Naive thymus-derived CD4-positive, alpha-beta T cell (primary cell): ENCODE data around the gene AP2A2. TPM values are rescaled to one million over a fixed set of nuclear protein-coding genes. Genes with fewer than 3 reads are reported as not detected.

Source experiments
- ATAC-seq: fragments of 150-1000 bp; cut with Tn5 transposase; 2 replicates; pipeline ENCODE4 v1.10.0; 2021; ENCODE audit warnings: mild to moderate bottlenecking, moderate library complexity
- CTCF ChIA-PET: fragments of 350-600 bp; sonication (Branson Sonifier 250); formaldehyde crosslinking; loops from one replicate; lab custom pipeline; 2021; ENCODE audit warnings: antibody characterized with exemption; lab: Charles Lee
- POLR2A ChIA-PET: fragments of 350-600 bp; sonication (Branson Sonifier 250); formaldehyde crosslinking; loops from one replicate; lab custom pipeline; 2021; ENCODE audit warnings: antibody characterized with exemption, inconsistent platforms; lab: Charles Lee
- DNase-seq, 9 donors: peaks; one replicate each; pipeline versions ENCODE4 v3.0.0 to v3.0.0-alpha.2; 2020 to 2022; ENCODE audit warnings: mixed read lengths in 1 of 9
- H3K27ac ChIP-seq: one replicate; pipeline ENCODE4 v1.7.0; 2013; ENCODE audit warnings: mild to moderate bottlenecking, low read depth, low read length, moderate library complexity
- H3K27me3 ChIP-seq, 2 donors: one replicate each; pipeline ENCODE4 v1.7.0; 2013; ENCODE audit warnings: low read length in 2 of 2, mild to moderate bottlenecking in 2 of 2, moderate library complexity in 2 of 2; ENCODE audit not compliant: control insufficient read depth in 2 of 2, insufficient read depth in 2 of 2
- H3K36me3 ChIP-seq, 3 experiments: 1 replicate in 2 of 3; 2 replicates in 1 of 3; pipeline ENCODE4 v1.7.0; 2013; ENCODE audit warnings: low read length in 3 of 3, mild to moderate bottlenecking in 3 of 3, moderate library complexity in 1 of 3; ENCODE audit not compliant: insufficient read depth in 3 of 3, control insufficient read depth in 2 of 3
- H3K4me1 ChIP-seq, 2 donors: one replicate each; pipeline ENCODE4 v1.7.0; 2013; ENCODE audit warnings: low read length in 2 of 2, mild to moderate bottlenecking in 2 of 2, moderate library complexity in 1 of 2; ENCODE audit not compliant: control insufficient read depth in 2 of 2, insufficient read depth in 2 of 2
- H3K4me3 ChIP-seq: 2 replicates; pipeline ENCODE4 v1.7.0; 2013; ENCODE audit warnings: mild to moderate bottlenecking, low read length
- H3K9me3 ChIP-seq, 3 experiments: 1 replicate in 2 of 3; 2 replicates in 1 of 3; pipeline ENCODE4 v1.7.0; 2013; ENCODE audit warnings: low read length in 3 of 3; ENCODE audit not compliant: control insufficient read depth in 2 of 3
- H3K27ac Mint-ChIP-seq, 9 donors: one replicate each; pipeline ENCODE4 v1.8.0; 2020 to 2022; ENCODE audit warnings: mixed read lengths in 9 of 9, mild to moderate bottlenecking in 8 of 9, moderate library complexity in 5 of 9, inconsistent platforms in 2 of 9
- H3K27me3 Mint-ChIP-seq, 5 donors: one replicate each; pipeline ENCODE4 v1.8.0; 2021 to 2022; ENCODE audit warnings: mixed read lengths in 5 of 5, mild to moderate bottlenecking in 1 of 5
- H3K36me3 Mint-ChIP-seq, 5 donors: one replicate each; pipeline ENCODE4 v1.8.0; 2020 to 2022; ENCODE audit warnings: mixed read lengths in 5 of 5, mild to moderate bottlenecking in 3 of 5, inconsistent platforms in 1 of 5
- H3K4me1 Mint-ChIP-seq, 7 donors: one replicate each; pipeline ENCODE4 v1.8.0; 2020 to 2022; ENCODE audit warnings: mixed read lengths in 7 of 7, mild to moderate bottlenecking in 3 of 7, inconsistent platforms in 1 of 7
- H3K4me3 Mint-ChIP-seq, 10 donors: one replicate each; pipeline ENCODE4 v1.8.0; 2020 to 2022; ENCODE audit warnings: mild to moderate bottlenecking in 10 of 10, mixed read lengths in 10 of 10, moderate library complexity in 6 of 10, inconsistent platforms in 2 of 10
- H3K9me3 Mint-ChIP-seq, 11 donors: one replicate each; pipeline ENCODE4 v1.8.0; 2020 to 2022; ENCODE audit warnings: mixed read lengths in 11 of 11, mild to moderate bottlenecking in 4 of 11, inconsistent platforms in 1 of 11, moderate library complexity in 1 of 11
- intact Hi-C, 2 donors: fragments of 100-400 bp; cut with micrococcal nuclease; formaldehyde crosslinking; loops; one replicate each; pipeline ENCODE4 v1.15.1; 2023
- polyA plus RNA-seq, 2 donors: library from polyadenylated mRNA; unstranded; fragments of 300-500 nt; fragmentation: Illumina TruSeq; gene quantifications; one replicate each; pipeline ENCODE4 v1.2.3, GENCODE V29; 2021
- total RNA-seq, 6 experiments: library from RNA in 5 of 6; stranded (reverse) in 5 of 6; gene quantifications; 1 replicate in 5 of 6; 2 replicates in 1 of 6; pipeline ENCODE4 v1.2.3 and lab custom pipeline; 2021 to 2026

The AP2A2 gene
- total and polyA plus RNA-seq, 7 experiments from 2014 or later = 8.7 to 93.3 (median 79.3) TPM

DNA sequence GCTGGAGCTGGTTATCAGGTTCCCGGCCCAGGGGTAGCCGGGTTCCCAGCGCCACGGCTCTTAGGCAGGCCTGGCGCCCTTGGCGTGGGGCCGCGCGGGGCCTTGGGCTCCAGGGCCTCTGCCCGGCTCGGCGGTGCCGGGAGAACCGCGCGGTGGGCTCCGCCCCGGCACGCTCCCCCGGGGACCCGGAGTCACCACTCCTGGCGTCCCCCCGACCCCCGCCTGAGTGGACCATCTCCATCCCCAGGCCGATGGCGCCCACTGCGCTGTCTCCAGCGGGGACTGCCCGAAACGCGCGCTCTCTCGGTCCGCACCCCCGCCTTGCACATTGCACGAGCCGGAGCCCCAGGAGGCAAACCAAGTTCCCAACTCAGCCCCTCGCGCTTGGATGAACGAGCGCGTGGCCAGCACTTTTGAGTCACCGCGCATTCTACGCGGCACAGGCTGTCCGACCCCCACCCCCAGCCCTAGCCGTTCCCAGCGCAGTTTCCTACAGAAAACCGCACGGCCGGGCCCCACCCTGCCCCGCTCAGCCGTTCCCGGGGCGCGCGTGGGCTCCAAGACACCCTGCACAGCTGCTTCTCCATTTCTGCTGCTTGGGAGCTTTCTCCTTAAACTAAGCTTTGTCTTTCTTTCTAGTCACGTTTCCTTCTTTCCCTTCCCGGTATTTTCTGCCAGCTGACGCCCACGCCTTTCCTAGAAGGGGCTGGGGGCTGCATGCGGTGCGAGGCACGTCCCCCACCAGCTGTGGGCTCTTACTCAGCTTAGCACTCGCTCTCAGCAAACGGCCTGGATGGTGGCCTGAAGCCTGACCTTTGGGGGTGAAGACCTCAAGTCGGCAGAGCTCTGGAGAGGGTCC, 14.4 kb upstream of the AP2A2 start:
- H3K36me3 Mint-ChIP-seq = peaks cover 0 to 3% (median 0%) of the 10 kb centered on the region in 5 donors
- DNase-seq (peak in 4 of 9 donors; percentile 22 to 30 (median 27)), ATAC-seq (peak; percentile 43)
- Histone ChIP-seq H3K4me3 (peak overlapping the region; percentile 54), H3K36me3 (peaks cover 0 to 11% (median 0%) of the 10 kb centered on the region in 3 experiments), H3K9me3 (no peaks in the 10 kb centered on the region), H3K4me1 (peaks cover 4 to 10% of the 10 kb centered on the region in 2 donors), H3K27ac (peak overlapping the region; percentile 66), H3K27me3 (no peaks in the 10 kb centered on the region)
- peak overlapping the region; percentile 28 to 97 (median 77) for H3K27ac Mint-ChIP-seq
- peak overlapping the region; percentile 82 to 96 (median 89) for H3K4me3 Mint-ChIP-seq
- no peaks in the 10 kb centered on the region for H3K9me3 Mint-ChIP-seq
- ChIA-PET POLR2A (interaction anchor here (0.9 to 1.4 kb wide), 6 partner anchors 8 to 347 kb away, joined by 3 to 6 read pairs (median 4); partner anchors contain the start of gene TSPAN4), CTCF (no interaction called here)
- intact Hi-C loops = loop anchor here (2.0 to 10.0 kb wide), 5 partner anchors 62 to 474 kb away; partner anchors contain the start of genes BRSK2 (in 1 of the 2), PHRF1 (in 1 of the 2) and TALDO1 (in 1 of the 2)
- H3K27me3 Mint-ChIP-seq = no peaks in the 10 kb centered on the region
- peaks cover 15 to 24% (median 19%) of the 10 kb centered on the region in 7 donors for H3K4me1 Mint-ChIP-seq

GRCh38 chr11:911890-912219, 13.8 kb upstream of the AP2A2 start:
- DNase-seq (no peak), ATAC-seq (no peak)
- Mint-ChIP-seq H3K9me3 (no peaks in the 10 kb centered on the region), H3K36me3 (no peaks in the 10 kb centered on the region), H3K4me1 (peaks cover 15 to 24% (median 19%) of the 10 kb centered on the region in 7 donors), H3K27me3 (no peaks in the 10 kb centered on the region), H3K4me3 (peak overlapping the region; percentile 82 to 96 (median 89)), H3K27ac (peak overlapping the region; percentile 28 to 97 (median 77))
- intact Hi-C loops = loop anchor here (2.0 to 10.0 kb wide), 5 partner anchors 63 to 473 kb away; partner anchors contain the start of genes BRSK2 (in 1 of the 2), PHRF1 (in 1 of the 2) and TALDO1 (in 1 of the 2)
- Histone ChIP-seq H3K9me3 (no peaks in the 10 kb centered on the region), H3K27me3 (no peaks in the 10 kb centered on the region), H3K36me3 (peaks cover 0 to 11% (median 0%) of the 10 kb centered on the region in 3 experiments), H3K4me1 (peaks cover 4 to 10% of the 10 kb centered on the region in 2 donors), H3K4me3 (no peak overlapping the region), H3K27ac (no peak overlapping the region)
- ChIA-PET POLR2A (interaction anchor here (0.9 to 1.4 kb wide), 5 partner anchors 10 to 348 kb away, joined by 3 to 6 read pairs (median 5); partner anchors contain the start of gene TSPAN4), CTCF (no interaction called here)

DNA sequence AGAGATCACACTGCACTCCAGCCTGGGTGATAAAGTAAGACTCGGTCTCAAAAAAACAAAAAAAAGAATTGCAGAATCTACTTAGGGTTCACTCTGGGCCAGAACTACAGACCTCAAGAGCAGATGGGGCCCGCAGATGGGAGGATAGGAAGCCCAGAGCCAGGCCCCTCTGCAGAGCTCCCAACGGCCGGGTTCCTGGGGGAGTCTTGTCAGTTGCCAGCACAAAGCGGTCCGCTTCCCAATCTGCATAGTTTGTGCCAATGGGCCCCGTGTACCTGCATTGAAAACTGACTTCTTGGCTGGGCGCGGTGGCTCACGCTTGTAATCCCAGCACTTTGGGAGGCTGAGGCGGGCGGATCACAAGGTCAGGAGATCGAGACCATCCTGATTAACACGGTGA, 13.4 kb upstream of the AP2A2 start:
- ATAC-seq (no peak), DNase-seq (no peak)
- H3K4me1 ChIP-seq = peaks cover 4 to 10% of the 10 kb centered on the region in 2 donors
- H3K27ac Mint-ChIP-seq = peak overlapping the region in 2 of 9 donors; percentile 28 to 52
- no peaks in the 10 kb centered on the region for H3K9me3 Mint-ChIP-seq
- POLR2A ChIA-PET = interaction anchor here (1.1 to 1.4 kb wide), 2 partner anchors 10 to 103 kb away, joined by 3 to 5 read pairs; no protein-coding TSS in a partner anchor
- H3K27ac ChIP-seq = no peak overlapping the region
- H3K4me3 ChIP-seq = no peak overlapping the region
- peak overlapping the region in 7 of 10 donors; percentile 38 to 91 (median 87) for H3K4me3 Mint-ChIP-seq
- peaks cover 0 to 11% (median 0%) of the 10 kb centered on the region in 3 experiments for H3K36me3 ChIP-seq
- peaks cover 15 to 24% (median 19%) of the 10 kb centered on the region in 7 donors for H3K4me1 Mint-ChIP-seq
- H3K27me3 ChIP-seq = no peaks in the 10 kb centered on the region
- no peaks in the 10 kb centered on the region for H3K36me3 Mint-ChIP-seq
- H3K9me3 ChIP-seq = no peaks in the 10 kb centered on the region
- CTCF ChIA-PET = no interaction called here
- no peaks in the 10 kb centered on the region for H3K27me3 Mint-ChIP-seq
- intact Hi-C loops = loop anchor here (5.0 to 10.0 kb wide), 3 partner anchors 65 to 473 kb away; partner anchors contain the start of genes BRSK2 (in 1 of the 2) and TALDO1 (in 1 of the 2)

GRCh38 chr11:913043-913442, 12.6 kb upstream of the AP2A2 start:
- Mint-ChIP-seq H3K9me3 (no peaks in the 10 kb centered on the region), H3K27me3 (no peaks in the 10 kb centered on the region), H3K36me3 (no peaks in the 10 kb centered on the region), H3K4me1 (peaks cover 12 to 22% (median 18%) of the 10 kb centered on the region in 7 donors), H3K4me3 (peak overlapping the region in 2 of 10 donors; percentile 7 to 47), H3K27ac (no peak overlapping the region)
- no peak for DNase-seq
- Histone ChIP-seq H3K4me3 (no peak overlapping the region), H3K9me3 (no peaks in the 10 kb centered on the region), H3K27me3 (no peaks in the 10 kb centered on the region), H3K36me3 (peaks cover 0 to 6% (median 0%) of the 10 kb centered on the region in 3 experiments), H3K4me1 (peaks cover 4 to 10% of the 10 kb centered on the region in 2 donors), H3K27ac (no peak overlapping the region)
- ChIA-PET POLR2A (no interaction called here), CTCF (no interaction called here)
- no peak for ATAC-seq
- intact Hi-C loops = loop anchor here (5.0 to 10.0 kb wide), 3 partner anchors 66 to 472 kb away; partner anchors contain the start of genes BRSK2 (in 1 of the 2) and TALDO1 (in 1 of the 2)

- POLR2A ChIA-PET = no interaction called here
- Mint-ChIP-seq H3K4me1 (peaks cover 9 to 16% (median 12%) of the 10 kb centered on the region in 7 donors), H3K4me3 (no peak overlapping the region), H3K27me3 (no peaks in the 10 kb centered on the region), H3K9me3 (no peaks in the 10 kb centered on the region), H3K36me3 (no peaks in the 10 kb centered on the region), H3K27ac (no peak overlapping the region)
- CTCF ChIA-PET = no interaction called here
- H3K36me3 ChIP-seq = peaks cover 0 to 4% (median 0%) of the 10 kb centered on the region in 3 experiments
- no peak for DNase-seq
- intact Hi-C loops = loop anchor here (5.0 to 10.0 kb wide), 3 partner anchors 67 to 471 kb away; partner anchors contain the start of genes BRSK2 (in 1 of the 2) and TALDO1 (in 1 of the 2)
- H3K4me3 ChIP-seq = no peak overlapping the region
- H3K27ac ChIP-seq = no peak overlapping the region
- H3K27me3 ChIP-seq = no peaks in the 10 kb centered on the region
- peaks cover 4 to 10% of the 10 kb centered on the region in 2 donors for H3K4me1 ChIP-seq
- no peak for ATAC-seq
- H3K9me3 ChIP-seq = no peaks in the 10 kb centered on the region
Observed at GRCh38 chr11:914204-914603, 11.5 kb upstream of the AP2A2 start.

- Mint-ChIP-seq H3K27ac (no peak overlapping the region), H3K4me1 (peaks cover 5 to 13% (median 7%) of the 10 kb centered on the region in 7 donors), H3K36me3 (no peaks in the 10 kb centered on the region), H3K4me3 (no peak overlapping the region), H3K27me3 (no peaks in the 10 kb centered on the region), H3K9me3 (no peaks in the 10 kb centered on the region)
- ChIA-PET POLR2A (no interaction called here), CTCF (no interaction called here)
- Histone ChIP-seq H3K36me3 (peaks cover 0 to 4% (median 0%) of the 10 kb centered on the region in 3 experiments), H3K4me1 (peaks cover 4 to 6% of the 10 kb centered on the region in 2 donors), H3K9me3 (no peaks in the 10 kb centered on the region), H3K27me3 (no peaks in the 10 kb centered on the region), H3K27ac (no peak overlapping the region), H3K4me3 (no peak overlapping the region)
- ATAC-seq (no peak), DNase-seq (no peak)
- intact Hi-C loops = loop anchor here (5.0 to 10.0 kb wide), 3 partner anchors 68 to 470 kb away; partner anchors contain the start of genes BRSK2 (in 1 of the 2) and TALDO1 (in 1 of the 2)
Observed at GRCh38 chr11:914747-915501, 10.7 kb upstream of the AP2A2 start.
